H1 (cell line): ENCODE results near the gene GSDMA. TPM values are rescaled to one million over a fixed set of nuclear protein-coding genes. Genes with fewer than 3 reads are reported as not detected.

Source experiments
- ATF3 ChIP-seq: IDR thresholded peaks from 2 replicates; pipeline ENCODE4 v1.6.1; 2011; ENCODE audit warnings: low read depth, mild to moderate bottlenecking, low read length; ENCODE audit not compliant: insufficient read depth
- CHD2 ChIP-seq: IDR thresholded peaks from 2 replicates; pipeline ENCODE4 v1.6.1; 2012; ENCODE audit warnings: low read length, improper control_type of control experiment
- CHD7 ChIP-seq: fragments of 300-600 bp; sonication (generic); IDR thresholded peaks from 2 replicates; pipeline ENCODE4 v1.7.1; 2012; ENCODE audit warnings: low read length, moderate library complexity, mild to moderate bottlenecking, inconsistent platforms; ENCODE audit not compliant: insufficient replicate concordance
- EP300 ChIP-seq, 2 experiments: IDR thresholded peaks; 1 replicate in 1 of 2; 2 replicates in 1 of 2; pipeline ENCODE4 v1.6.1; 2011 to 2012; ENCODE audit warnings: low read depth in 2 of 2, low read length in 2 of 2, mild to moderate bottlenecking in 2 of 2, borderline replicate concordance in 1 of 2, inconsistent platforms in 1 of 2, moderate library complexity in 1 of 2
- HDAC6 ChIP-seq: IDR thresholded peaks from one replicate; pipeline ENCODE4 v1.7.1; 2012; ENCODE audit warnings: low read depth, mild to moderate bottlenecking, inconsistent platforms, low read length, moderate library complexity
- JUND ChIP-seq: IDR thresholded peaks from 2 replicates; pipeline ENCODE4 v1.6.1; 2011; ENCODE audit warnings: mild to moderate bottlenecking, improper control_type of control experiment, low read length
- MAFK ChIP-seq: IDR thresholded peaks from 2 replicates; pipeline ENCODE4 v1.6.1; 2012; ENCODE audit warnings: low read depth, mild to moderate bottlenecking, improper control_type of control experiment, low read length
- RAD21 ChIP-seq, 2 experiments: IDR thresholded peaks in 1 of 2; conservative IDR thresholded peaks in 1 of 2; 2 replicates each; pipeline ENCODE4 v1.6.1; 2011; ENCODE audit warnings: low read depth in 2 of 2, low read length in 2 of 2, improper control_type of control experiment in 1 of 2, inconsistent platforms in 1 of 2, mild to moderate bottlenecking in 1 of 2, moderate library complexity in 1 of 2
- SRF ChIP-seq: IDR thresholded peaks from 2 replicates; pipeline ENCODE4 v1.6.1; 2011; ENCODE audit warnings: mild to moderate bottlenecking, low read depth, low read length, moderate library complexity
- TCF12 ChIP-seq: IDR thresholded peaks from 2 replicates; pipeline ENCODE4 v1.6.1; 2011; ENCODE audit warnings: low read depth, mild to moderate bottlenecking, low read length
- TEAD4 ChIP-seq: IDR thresholded peaks from 2 replicates; pipeline ENCODE4 v1.6.1; 2012; ENCODE audit warnings: low read depth, low read length, inconsistent platforms, mixed read lengths
- YY1 ChIP-seq: IDR thresholded peaks from 2 replicates; pipeline ENCODE4 v1.6.1; 2011; ENCODE audit warnings: low read depth, mild to moderate bottlenecking, low read length
- polyA plus RNA-seq, 7 experiments: library from polyadenylated mRNA; depleted of rRNA in 3 of 7; stranded (reverse) in 5 of 7; unstranded in 2 of 7; fragments of >200 nt in 5 of 7; fragments of 200-250 nt in 2 of 7; gene quantifications; 1 replicate in 5 of 7; 2 replicates in 1 of 7; 4 replicates in 1 of 7; pipeline versions ENCODE4 v1.2.1 to v1.2.3, GENCODE V29; 2011 to 2013; ENCODE audit warnings: missing spikeins in 2 of 7, mixed read lengths in 2 of 7
- total RNA-seq: library from RNA; stranded (reverse); fragmentation: NEBNext Ultra II Directional; extraction: Animal tissue kit (Norgen Biotek cat#: 25700); gene quantifications from 2 replicates; pipeline ENCODE4 v1.2.1, GENCODE V29; 2021

The GSDMA gene
- total and polyA plus RNA-seq, 2 of the 8 experiments (the other 6 are each of a cell fraction or from before 2014, with no cell fraction given): 0.03 TPM; not detected in 1

DNA sequence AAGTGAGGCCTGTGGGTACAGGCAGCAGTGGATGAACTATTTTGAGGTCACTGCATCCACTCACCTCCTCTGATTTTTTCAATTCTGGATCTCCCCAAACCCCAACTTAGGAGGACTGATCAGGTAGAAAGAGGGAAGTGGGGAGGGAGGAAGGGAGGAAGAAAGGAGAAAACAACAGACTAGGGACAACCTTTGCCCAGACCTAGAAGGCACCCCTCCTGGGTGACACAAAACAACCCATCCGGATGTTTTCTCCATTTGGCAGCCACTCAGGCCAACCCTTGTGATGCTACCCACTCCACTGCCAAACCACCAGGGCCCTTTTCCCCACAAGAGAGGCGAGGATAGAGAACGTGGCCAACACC lies 38.1 kb upstream of the GSDMA start (continued):
- TF ChIP-seq CHD7 (no peak), EP300 (IDR thresholded peaks at IDR 0.05; ENCODE audit: borderline replicate concordance in 1 of 2, low read depth in 2 of 2, low read length in 2 of 2) (no peak), YY1 (no peak), JUND (no peak), ATF3 (no peak), RAD21 (IDR thresholded peaks at IDR 0.05 in 1 of 2, conservative IDR thresholded peaks at IDR 0.05 in 1 of 2; ENCODE audit: low read depth in 2 of 2, low read length in 2 of 2) (no peak), CHD2 (no peak), HDAC6 (no peak), SRF (no peak), MAFK (no peak), TEAD4 (no peak), TCF12 (no peak)
